Hepatocyte (in vitro differentiated cells): ENCODE data around the gene SYNDIG1. TPM values are rescaled to one million over a fixed set of nuclear protein-coding genes. Genes with fewer than 3 reads are reported as not detected.

Experiments
- DNase-seq: peaks from one replicate; pipeline ENCODE4 v3.0.0-alpha.2; 2016; ENCODE audit warnings: low spot score
- H2AFZ ChIP-seq: fragments of 200-600 bp; sonication (generic); 2 replicates; pipeline ENCODE4 v1.6.0; 2016; ENCODE audit warnings: antibody characterized with exemption, mild to moderate bottlenecking
- H3K27ac ChIP-seq: fragments of 200-600 bp; sonication (generic); 2 replicates; pipeline ENCODE4 v1.5.1; 2016; ENCODE audit warnings: mild to moderate bottlenecking
- H3K27me3 ChIP-seq: fragments of 200-600 bp; sonication (generic); 2 replicates; pipeline ENCODE4 v1.6.1; 2016
- H3K36me3 ChIP-seq: fragments of 200-600 bp; sonication (generic); replicated peaks from 2 replicates; pipeline ENCODE4 v1.5.1; 2016; ENCODE audit warnings: low read depth; ENCODE audit not compliant: insufficient read depth
- H3K4me1 ChIP-seq: fragments of 200-600 bp; sonication (generic); 2 replicates; pipeline ENCODE4 v1.5.1; 2016; ENCODE audit warnings: mild to moderate bottlenecking, moderate library complexity; ENCODE audit not compliant: insufficient read depth
- H3K4me2 ChIP-seq: fragments of 200-600 bp; sonication (generic); 2 replicates; pipeline ENCODE4 v1.6.0; 2016
- H3K4me3 ChIP-seq: fragments of 200-600 bp; sonication (generic); 2 replicates; pipeline ENCODE4 v1.5.1; 2016; ENCODE audit warnings: mild to moderate bottlenecking
- H3K79me2 ChIP-seq: fragments of 200-600 bp; sonication (generic); 2 replicates; pipeline ENCODE4 v1.6.0; 2017; ENCODE audit warnings: mild to moderate bottlenecking
- H3K9me2 ChIP-seq: fragments of 200-600 bp; sonication (generic); replicated peaks from 2 replicates; pipeline ENCODE4 v1.6.0; 2017; ENCODE audit warnings: mild to moderate bottlenecking; ENCODE audit not compliant: insufficient read depth
- H3K9me3 ChIP-seq: fragments of 200-600 bp; sonication (generic); 2 replicates; pipeline ENCODE4 v1.5.1; 2016; ENCODE audit warnings: low read depth, mild to moderate bottlenecking
- H4K20me1 ChIP-seq: fragments of 200-600 bp; sonication (generic); 2 replicates; pipeline ENCODE4 v1.6.0; 2016; ENCODE audit warnings: mild to moderate bottlenecking; ENCODE audit not compliant: insufficient read depth, poor library complexity, severe bottlenecking
- CTCF ChIP-seq: fragments of 200-600 bp; sonication (generic); IDR thresholded peaks from 2 replicates; pipeline ENCODE4 v1.5.1; 2016; ENCODE audit warnings: antibody characterized with exemption, mild to moderate bottlenecking; ENCODE audit not compliant: poor library complexity
- EZH2 ChIP-seq: fragments of 200-600 bp; sonication (generic); IDR thresholded peaks from 2 replicates; pipeline ENCODE4 v1.6.1; 2016; ENCODE audit warnings: antibody characterized with exemption, mild to moderate bottlenecking, borderline replicate concordance
- EZH2phosphoT487 ChIP-seq: fragments of 200-600 bp; sonication (generic); IDR thresholded peaks from one replicate; pipeline ENCODE4 v1.6.1; 2018; ENCODE audit warnings: antibody characterized with exemption, mild to moderate bottlenecking, low read depth, moderate library complexity; ENCODE audit not compliant: unreplicated experiment, severe bottlenecking
- WGBS: methylation state at CpG from one replicate; pipeline ENCODE4 v1.1.6; 2016; ENCODE audit warnings: low lambda C conversion rate; ENCODE audit errors: missing lambda C conversion rate; 5-methylcytosine and 5-hydroxymethylcytosine counted together
- polyA plus RNA-seq: library from polyadenylated mRNA; unstranded; fragments of >200 nt; fragmentation: Nextera tagmentation; extraction: Ambion mirVana; gene quantifications from 2 replicates; pipeline ENCODE4 v1.2.1, GENCODE V29; 2016
- total RNA-seq: library from RNA; depleted of rRNA; stranded (reverse); fragments of >200 nt; gene quantifications from 2 replicates; pipeline ENCODE4 v1.2.3, GENCODE V29; 2014

Gene SYNDIG1
- total and polyA plus RNA-seq, 2 experiments from 2014 or later = 1.5 to 2.3 TPM

DNA sequence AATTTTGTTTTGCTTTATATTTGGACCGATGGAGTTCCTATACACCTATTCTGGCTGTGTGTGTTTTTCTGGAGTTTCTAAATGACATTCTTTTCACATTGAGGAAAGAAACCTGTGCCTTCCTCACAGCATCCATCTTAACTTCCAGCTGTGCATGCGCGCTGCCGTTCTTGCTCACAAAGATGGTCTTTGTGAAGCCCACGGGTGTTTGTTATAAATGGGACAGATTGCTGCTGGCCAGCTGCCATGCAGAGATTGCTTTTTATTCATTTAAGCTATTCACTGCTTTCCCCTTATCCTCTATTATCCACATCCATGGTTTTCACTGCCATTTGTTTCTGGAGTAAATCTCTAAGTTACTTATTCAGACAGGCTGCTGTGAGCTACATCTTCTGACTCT is 54.2 kb downstream of the SYNDIG1 start:
- no peak for DNase-seq
- Histone ChIP-seq H3K4me3 (no peak overlapping the region), H3K4me2 (no peak overlapping the region), H3K9me3 (no peaks in the 10 kb centered on the region), H3K27me3 (no peaks in the 10 kb centered on the region), H3K4me1 (no peaks in the 10 kb centered on the region), H3K9me2 (no peaks in the 10 kb centered on the region), H3K79me2 (no peaks in the 10 kb centered on the region), H4K20me1 (no peaks in the 10 kb centered on the region), H2AFZ (no peak overlapping the region), H3K36me3 (no peaks in the 10 kb centered on the region), H3K27ac (no peak overlapping the region)
- TF ChIP-seq EZH2phosphoT487 (no peak), CTCF (no peak), EZH2 (no peak)
- 89% methylated on average over 5 of the region's 5 CpGs for WGBS

DNA sequence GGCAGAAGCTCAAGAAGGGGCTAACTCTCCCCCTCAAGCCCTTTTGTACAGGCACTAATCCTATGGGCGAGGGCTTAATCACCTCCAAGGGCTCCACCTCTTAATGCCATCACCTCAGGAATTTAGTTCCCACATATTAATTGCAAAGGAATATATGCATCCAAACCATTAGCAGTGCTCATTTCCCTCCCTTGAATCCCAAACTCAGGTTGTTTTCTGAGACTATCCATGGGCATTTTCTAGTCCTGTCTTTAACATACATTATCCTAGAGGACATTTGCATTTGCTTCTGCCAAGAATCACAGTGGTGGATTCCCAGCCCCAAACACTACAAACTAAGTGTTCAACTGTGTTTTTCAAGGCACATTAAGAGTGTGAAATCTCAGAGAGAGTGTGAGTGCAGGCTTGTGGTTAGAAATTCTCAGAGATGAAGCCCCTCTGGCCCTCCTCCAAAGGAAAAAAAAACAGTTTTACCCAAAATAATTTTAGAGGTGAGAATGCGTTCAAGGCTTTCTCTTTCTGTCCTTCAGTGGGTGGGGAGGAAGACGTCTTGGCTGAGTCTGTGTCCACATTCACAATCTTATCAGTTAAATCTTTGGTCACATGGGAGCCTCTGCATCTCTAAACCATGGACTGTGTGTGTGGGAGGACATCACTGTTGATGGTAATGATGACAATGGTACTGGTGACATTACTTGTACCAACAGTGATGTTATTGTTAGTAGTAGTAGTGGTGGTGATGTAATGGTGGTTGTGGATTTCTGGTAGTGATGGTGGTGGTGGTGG is 59.3 kb downstream of the SYNDIG1 start:
- no peak overlapping the region for H3K4me3 ChIP-seq
- no peaks in the 10 kb centered on the region for H4K20me1 ChIP-seq
- WGBS = 70% methylated on average over 3 of the region's 3 CpGs
- no peak for TF ChIP-seq EZH2
- TF ChIP-seq EZH2phosphoT487 = no peak
- no peak for TF ChIP-seq CTCF
- no peaks in the 10 kb centered on the region for H3K27me3 ChIP-seq
- DNase-seq = no peak
- no peaks in the 10 kb centered on the region for H3K36me3 ChIP-seq
- no peaks in the 10 kb centered on the region for H3K9me3 ChIP-seq
- H2AFZ ChIP-seq = no peak overlapping the region
- no peaks in the 10 kb centered on the region for H3K4me1 ChIP-seq
- H3K79me2 ChIP-seq = no peaks in the 10 kb centered on the region
- H3K27ac ChIP-seq = no peak overlapping the region
- no peaks in the 10 kb centered on the region for H3K9me2 ChIP-seq
- H3K4me2 ChIP-seq = no peak overlapping the region

- Histone ChIP-seq H3K9me3 (no peaks in the 10 kb centered on the region), H3K27me3 (no peaks in the 10 kb centered on the region), H3K9me2 (no peaks in the 10 kb centered on the region), H3K27ac (no peak overlapping the region), H3K36me3 (no peaks in the 10 kb centered on the region), H2AFZ (no peak overlapping the region), H4K20me1 (no peaks in the 10 kb centered on the region), H3K4me1 (no peaks in the 10 kb centered on the region), H3K79me2 (no peaks in the 10 kb centered on the region), H3K4me3 (no peak overlapping the region), H3K4me2 (no peak overlapping the region)
- TF ChIP-seq CTCF (no peak), EZH2 (no peak), EZH2phosphoT487 (no peak)
- no peak for DNase-seq
- WGBS = 100% methylated on average over 1 of the region's 1 CpG
These were observed 59.9 kb downstream of the SYNDIG1 start for GRCh38 chr20:24529369-24529719.
